Skeletal muscle tissue (tissue), 4 donors: ENCODE measurements around the gene SCYGR7. TPM values are rescaled to one million over a fixed set of nuclear protein-coding genes. Genes with fewer than 3 reads are reported as not detected.
"Not testable (repeated sequence)": the region's sequence is repeated elsewhere in the genome, so short reads cannot be mapped to it uniquely, and the experiment has no call there.

Experiments
- H3K27ac ChIP-seq: one replicate; pipeline ENCODE4 v1.7.0; 2013; ENCODE audit warnings: mild to moderate bottlenecking, low read depth, low read length, inconsistent platforms
- H3K27me3 ChIP-seq, 3 donors: one replicate each; pipeline ENCODE4 v1.7.0; 2013; ENCODE audit warnings: low read length in 3 of 3; ENCODE audit not compliant: control insufficient read depth in 3 of 3, insufficient read depth in 3 of 3
- H3K36me3 ChIP-seq, 3 donors: one replicate each; pipeline ENCODE4 v1.7.0; 2013; ENCODE audit warnings: low read length in 3 of 3; ENCODE audit not compliant: control insufficient read depth in 3 of 3, insufficient read depth in 3 of 3
- H3K4me1 ChIP-seq, 3 donors: one replicate each; pipeline ENCODE4 v1.7.0; 2013; ENCODE audit warnings: low read length in 3 of 3, mild to moderate bottlenecking in 3 of 3; ENCODE audit not compliant: control insufficient read depth in 3 of 3, insufficient read depth in 3 of 3
- H3K4me3 ChIP-seq, 3 donors: one replicate each; pipeline ENCODE4 v1.7.0; 2013; ENCODE audit warnings: low read length in 3 of 3
- H3K9ac ChIP-seq, 3 donors: one replicate each; pipeline ENCODE4 v1.7.0; 2013; ENCODE audit warnings: low read length in 3 of 3, mild to moderate bottlenecking in 3 of 3, moderate library complexity in 2 of 3, low read depth in 1 of 3
- H3K9me3 ChIP-seq, 3 donors: one replicate each; pipeline ENCODE4 v1.7.0; 2013; ENCODE audit warnings: low read length in 3 of 3; ENCODE audit not compliant: control insufficient read depth in 3 of 3
- total RNA-seq: library from RNA; depleted of rRNA; stranded (reverse); fragments of >200 nt; gene quantifications from one replicate; pipeline ENCODE4 v1.2.3, GENCODE V29; 2014
- donor health status: Osteomylitis.

The SCYGR7 gene
- total RNA-seq, 1 donor from 2014 or later: not detected

DNA sequence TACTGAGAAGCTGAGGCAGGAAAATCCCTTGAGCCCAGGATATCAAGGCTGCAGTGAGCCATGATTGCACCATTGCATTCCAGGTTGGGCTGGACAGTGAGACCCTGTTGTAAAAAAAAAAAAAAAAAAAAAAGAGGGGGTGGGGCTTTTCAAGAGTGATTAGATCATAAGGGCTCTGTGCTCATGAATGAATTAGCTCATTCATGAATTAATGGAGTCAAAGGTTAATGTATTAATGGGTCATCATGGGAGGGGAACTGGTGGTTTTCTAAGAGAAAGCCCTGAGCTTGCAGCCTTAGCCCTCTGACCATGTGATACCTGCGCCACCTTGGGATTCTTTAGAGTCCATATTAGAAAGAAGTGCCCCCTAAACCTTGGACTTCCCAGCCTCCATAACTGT, 14.8 kb upstream of the SCYGR7 start:
- H3K4me3 ChIP-seq: no peak overlapping the region
- H3K27me3 ChIP-seq: peaks cover 0 to 4% (median 3%) of the 10 kb centered on the region in 3 donors
- no peak overlapping the region for H3K9ac ChIP-seq
- H3K27ac ChIP-seq: no peak overlapping the region
- H3K4me1 ChIP-seq: no peaks in the 10 kb centered on the region
- no peaks in the 10 kb centered on the region for H3K9me3 ChIP-seq
- no peaks in the 10 kb centered on the region for H3K36me3 ChIP-seq

GRCh38 chr2:227716501-227716900, 11.6 kb upstream of the SCYGR7 start:
- Histone ChIP-seq H3K4me3 (no peak overlapping the region), H3K27ac (no peak overlapping the region), H3K9ac (no peak overlapping the region), H3K27me3 (peaks cover 0 to 7% (median 4%) of the 10 kb centered on the region in 3 donors), H3K9me3 (no peaks in the 10 kb centered on the region), H3K36me3 (no peaks in the 10 kb centered on the region), H3K4me1 (no peaks in the 10 kb centered on the region)

- Histone ChIP-seq H3K27me3 (peaks cover 0 to 7% (median 4%) of the 10 kb centered on the region in 3 donors), H3K4me1 (no peaks in the 10 kb centered on the region), H3K36me3 (no peaks in the 10 kb centered on the region), H3K4me3 (peak within 1 kb of the TSS; percentile 33 to 57 (median 45)), H3K9ac (peak within 1 kb of the TSS in 1 of 3 donors; percentile 32), H3K9me3 (no peaks in the 10 kb centered on the region), H3K27ac (peak within 1 kb of the TSS; percentile 40)
Measured at GRCh38 chr2:227717687-227718567, 10.2 kb upstream of the SCYGR7 start, which contains the start of gene SLC19A3. Gene SLC19A3 (minus strand): TSS chr2:227718028. CDS start chr2:227702318, 15,710 bp downstream.

DNA sequence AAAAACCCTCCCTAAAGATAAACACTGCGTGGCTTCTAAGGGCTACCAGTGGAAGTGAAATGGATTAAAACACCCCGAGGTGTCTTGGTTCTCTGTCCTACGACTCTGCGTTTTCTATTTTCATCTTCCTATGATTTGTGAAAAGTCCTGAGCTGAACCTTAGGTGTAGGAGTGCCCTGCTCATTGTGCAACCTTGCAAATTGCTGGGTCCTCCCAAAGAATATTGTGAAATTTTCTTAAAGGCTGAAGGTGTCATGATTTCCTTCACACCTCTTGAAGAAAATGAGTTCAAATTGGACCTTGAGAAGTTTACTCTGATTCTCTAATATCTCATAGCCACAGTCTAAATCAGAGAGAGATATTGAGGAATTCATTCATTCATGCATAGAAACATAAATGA, 8.5 kb upstream of the SCYGR7 start:
- peaks cover 0 to 7% (median 6%) of the 10 kb centered on the region in 3 donors for H3K27me3 ChIP-seq
- H3K9me3 ChIP-seq: no peaks in the 10 kb centered on the region
- no peak overlapping the region for H3K27ac ChIP-seq
- no peaks in the 10 kb centered on the region for H3K4me1 ChIP-seq
- H3K36me3 ChIP-seq: no peaks in the 10 kb centered on the region
- H3K9ac ChIP-seq: no peak overlapping the region
- H3K4me3 ChIP-seq: no peak overlapping the region

- Histone ChIP-seq H3K9ac (no peak overlapping the region), H3K27ac (no peak overlapping the region), H3K27me3 (peaks cover 0 to 7% (median 6%) of the 10 kb centered on the region in 3 donors), H3K36me3 (no peaks in the 10 kb centered on the region), H3K4me1 (no peaks in the 10 kb centered on the region), H3K9me3 (no peaks in the 10 kb centered on the region), H3K4me3 (no peak overlapping the region)
Measured at GRCh38 chr2:227720680-227721079, 7.5 kb upstream of the SCYGR7 start.

DNA sequence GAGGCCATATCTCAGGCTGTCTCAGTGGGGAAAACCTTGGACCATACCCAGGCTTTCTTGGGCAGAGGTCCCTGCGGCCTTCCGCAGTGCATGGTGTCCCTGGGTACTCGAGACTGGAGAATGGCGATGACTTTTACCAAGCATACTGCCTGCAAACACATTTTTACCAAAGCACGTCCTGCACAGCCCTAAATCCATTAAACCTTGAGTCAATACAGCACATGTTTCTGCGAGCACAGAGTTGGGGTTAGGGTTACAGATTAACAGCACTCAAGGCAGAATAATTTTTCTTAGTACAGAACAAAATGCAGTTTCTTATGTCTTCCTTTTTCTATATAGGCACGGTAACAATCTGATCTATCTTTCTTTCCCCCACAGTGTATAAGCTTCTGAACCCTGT, 5.3 kb upstream of the SCYGR7 start:
- not testable (repeated sequence) for H3K4me3 ChIP-seq, H3K36me3 ChIP-seq, H3K27me3 ChIP-seq, H3K9ac ChIP-seq, H3K27ac ChIP-seq, H3K4me1 ChIP-seq, H3K9me3 ChIP-seq

DNA sequence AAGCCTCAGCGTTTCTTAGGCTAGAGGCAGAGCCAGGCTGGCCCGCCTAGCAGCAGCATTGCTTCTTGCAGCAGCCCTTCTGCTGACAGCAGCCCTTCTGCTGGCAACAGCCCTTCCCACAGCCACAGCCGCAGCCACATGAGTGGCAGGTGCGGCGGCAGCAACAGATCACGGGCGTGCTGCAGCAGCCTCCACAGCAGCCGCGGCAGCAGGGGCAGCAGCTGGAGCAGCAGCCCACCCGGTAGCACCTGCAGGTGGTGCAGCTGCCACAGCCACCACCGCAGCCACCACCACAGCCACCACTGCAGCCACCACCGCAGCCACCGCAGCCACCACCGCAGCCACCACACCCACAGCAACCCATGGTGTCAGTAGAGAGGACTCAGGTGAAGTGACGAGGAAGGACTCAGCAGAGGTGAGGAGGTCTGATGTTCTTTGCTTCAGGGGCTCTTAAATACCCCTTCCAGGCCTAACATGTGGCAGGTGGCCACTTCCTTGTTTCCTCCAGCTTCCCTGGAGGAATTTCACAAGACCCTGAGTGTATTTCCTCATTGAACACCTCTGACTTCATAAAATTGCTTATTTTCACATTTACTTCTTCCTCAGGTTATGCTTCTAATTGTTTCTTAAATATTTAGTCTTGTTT, 3.6 kb upstream of the SCYGR7 start, which contains the start of gene SCYGR6:
SCYGR6 (minus strand) TSS at position 364 of the 646 bp plus-strand sequence; CDS start at position 364, 0 bp downstream.
- H3K9me3 ChIP-seq: no peaks in the 10 kb centered on the region
- no peak within 1 kb of the TSS for H3K4me3 ChIP-seq
- no peak within 1 kb of the TSS for H3K9ac ChIP-seq
- H3K27ac ChIP-seq: no peak within 1 kb of the TSS
- H3K4me1 ChIP-seq: no peaks in the 10 kb centered on the region
- peaks cover 0 to 4% (median 3%) of the 10 kb centered on the region in 3 donors for H3K27me3 ChIP-seq
- no peaks in the 10 kb centered on the region for H3K36me3 ChIP-seq

- no peak overlapping the region for H3K4me3 ChIP-seq
- no peaks in the 10 kb centered on the region for H3K36me3 ChIP-seq
- no peak overlapping the region for H3K27ac ChIP-seq
- H3K9me3 ChIP-seq: no peaks in the 10 kb centered on the region
- H3K9ac ChIP-seq: no peak overlapping the region
- H3K4me1 ChIP-seq: no peaks in the 10 kb centered on the region
- H3K27me3 ChIP-seq: no peaks in the 10 kb centered on the region
Measured at GRCh38 chr2:227739351-227739750, 11.2 kb downstream of the SCYGR7 start.

DNA sequence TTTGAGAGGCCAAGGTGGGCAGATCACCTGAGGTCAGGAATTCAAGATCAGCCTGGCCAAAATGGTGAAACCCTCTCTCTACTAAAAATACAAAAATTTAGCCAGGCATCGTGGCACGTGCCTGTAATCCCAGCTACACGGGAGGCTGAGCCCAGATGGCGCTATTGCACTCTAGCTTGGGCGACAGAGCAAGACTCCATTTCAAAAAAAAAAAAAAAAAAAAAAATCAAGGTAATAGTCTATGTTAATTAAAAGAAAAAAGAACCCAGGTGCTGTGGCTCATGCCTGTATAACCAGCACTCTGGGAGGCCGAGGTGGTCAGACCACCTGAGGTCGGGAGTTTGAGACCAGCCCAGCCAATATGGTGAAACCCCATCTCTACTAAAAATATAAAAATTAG, 12.6 kb downstream of the SCYGR7 start:
- not testable (repeated sequence) for H3K9me3 ChIP-seq, H3K36me3 ChIP-seq, H3K27me3 ChIP-seq, H3K9ac ChIP-seq, H3K4me3 ChIP-seq, H3K27ac ChIP-seq, H3K4me1 ChIP-seq

DNA sequence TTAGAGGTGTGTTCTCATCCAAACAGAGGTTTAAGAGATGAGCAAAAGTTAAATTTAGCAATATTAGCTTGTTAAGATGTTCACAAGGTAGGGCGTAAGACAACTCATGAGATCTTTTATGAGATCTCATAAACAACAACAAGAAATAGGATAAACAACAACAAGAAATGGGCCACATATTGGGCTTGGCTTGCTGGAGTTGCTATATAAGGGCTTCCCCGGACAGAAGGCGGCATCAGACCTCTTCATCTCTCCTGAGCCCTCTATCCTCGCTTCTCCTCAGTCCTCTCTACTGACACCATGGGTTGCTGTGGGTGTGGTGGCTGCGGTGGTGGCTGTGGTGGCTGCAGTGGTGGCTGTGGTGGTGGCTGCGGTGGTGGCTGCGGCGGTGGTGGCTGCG, 17.5 kb downstream of the SCYGR7 start, which contains the start of gene SCYGR8:
SCYGR8 (plus strand) TSS at position 301 of the 400 bp plus-strand sequence; CDS start at position 301, 0 bp downstream.
- Histone ChIP-seq H3K27me3 (no peaks in the 10 kb centered on the region), H3K27ac (no peak within 1 kb of the TSS), H3K4me3 (no peak within 1 kb of the TSS), H3K9me3 (no peaks in the 10 kb centered on the region), H3K36me3 (no peaks in the 10 kb centered on the region), H3K4me1 (no peaks in the 10 kb centered on the region), H3K9ac (no peak within 1 kb of the TSS)
